ENCODE results near the gene PDE1C.

The PDE1C gene

DNA sequence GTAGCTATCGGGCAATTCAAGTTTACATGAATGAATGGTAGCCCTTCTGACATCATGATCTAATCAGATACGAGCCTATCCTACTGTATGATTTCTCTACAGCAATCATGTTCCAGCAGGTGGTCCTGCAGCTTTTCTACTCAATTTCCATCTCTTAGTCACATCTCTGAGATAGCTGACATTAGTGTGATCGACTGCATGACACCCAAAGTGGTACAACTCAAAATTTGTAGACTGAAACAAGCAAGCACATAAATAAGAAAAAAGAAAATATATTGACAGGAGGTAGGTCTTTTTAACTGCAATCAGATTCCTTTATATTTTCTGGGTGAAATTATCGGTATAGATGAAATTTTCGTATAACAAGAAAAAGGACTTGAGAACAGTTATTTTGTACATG is 251.2 kb downstream of the PDE1C start:
- no peak overlapping the region for H3K4me3 ChIP-seq (ENCODE audit: control insufficient read depth, low read depth, low read length)
- TF ChIP-seq, protein P1, sequence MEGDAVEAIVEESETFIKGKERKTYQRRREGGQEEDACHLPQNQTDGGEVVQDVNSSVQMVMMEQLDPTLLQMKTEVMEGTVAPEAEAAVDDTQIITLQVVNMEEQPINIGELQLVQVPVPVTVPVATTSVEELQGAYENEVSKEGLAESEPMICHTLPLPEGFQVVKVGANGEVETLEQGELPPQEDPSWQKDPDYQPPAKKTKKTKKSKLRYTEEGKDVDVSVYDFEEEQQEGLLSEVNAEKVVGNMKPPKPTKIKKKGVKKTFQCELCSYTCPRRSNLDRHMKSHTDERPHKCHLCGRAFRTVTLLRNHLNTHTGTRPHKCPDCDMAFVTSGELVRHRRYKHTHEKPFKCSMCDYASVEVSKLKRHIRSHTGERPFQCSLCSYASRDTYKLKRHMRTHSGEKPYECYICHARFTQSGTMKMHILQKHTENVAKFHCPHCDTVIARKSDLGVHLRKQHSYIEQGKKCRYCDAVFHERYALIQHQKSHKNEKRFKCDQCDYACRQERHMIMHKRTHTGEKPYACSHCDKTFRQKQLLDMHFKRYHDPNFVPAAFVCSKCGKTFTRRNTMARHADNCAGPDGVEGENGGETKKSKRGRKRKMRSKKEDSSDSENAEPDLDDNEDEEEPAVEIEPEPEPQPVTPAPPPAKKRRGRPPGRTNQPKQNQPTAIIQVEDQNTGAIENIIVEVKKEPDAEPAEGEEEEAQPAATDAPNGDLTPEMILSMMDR (conservative IDR thresholded peaks at IDR 0.05; ENCODE audit: control insufficient read depth, insufficient read depth, low read depth, low read length), result no peak
- no peak for DNase-seq (ENCODE audit: low read depth)

DNA sequence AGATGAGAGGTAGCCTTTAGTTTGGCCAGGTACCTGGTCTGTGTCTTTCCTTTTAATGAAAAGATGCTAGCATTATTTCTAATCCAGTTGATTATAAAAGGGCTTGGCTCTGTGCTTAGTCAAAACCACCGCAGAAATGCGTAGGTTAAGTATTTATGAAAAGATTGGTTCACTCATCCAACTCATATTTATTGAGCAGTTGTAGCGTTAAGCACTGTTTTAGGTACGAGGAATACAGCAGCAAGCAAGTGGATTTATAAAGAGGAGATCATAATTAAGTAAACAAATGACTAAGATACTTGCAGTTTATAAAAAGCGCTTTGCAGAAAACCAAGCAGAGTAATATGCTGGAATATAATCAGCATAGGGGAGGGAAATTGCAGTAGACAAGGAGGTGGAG is 253.4 kb downstream of the PDE1C start:
- TF ChIP-seq, protein P1 (conservative IDR thresholded peaks at IDR 0.05; ENCODE audit: control insufficient read depth, insufficient read depth, low read depth, low read length), result no peak
- no peak overlapping the region for H3K4me3 ChIP-seq (ENCODE audit: control insufficient read depth, low read depth, low read length)
- DNase-seq (ENCODE audit: low read depth), result no peak

DNA sequence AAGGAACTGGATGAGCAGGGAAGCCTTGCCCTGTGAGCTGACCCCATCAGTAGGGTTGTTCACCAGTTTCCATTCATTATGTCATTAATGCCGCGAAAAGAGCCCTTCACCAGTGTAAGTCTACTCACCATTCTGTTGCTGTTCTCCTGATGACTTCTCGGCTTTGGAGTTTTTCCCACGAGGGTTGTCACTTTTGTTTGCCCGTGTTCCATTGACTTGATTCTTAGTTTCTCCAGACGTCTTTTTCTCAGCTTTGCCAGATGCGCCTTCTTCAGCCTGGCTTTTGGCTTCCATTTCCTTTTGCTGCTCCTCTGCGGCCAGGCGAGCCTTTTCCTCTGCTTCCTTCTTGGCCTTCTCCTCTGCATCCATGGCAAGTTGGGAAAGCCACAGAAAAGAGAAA is 254.4 kb downstream of the PDE1C start:
- DNase-seq (ENCODE audit: low read depth), result no peak

DNA sequence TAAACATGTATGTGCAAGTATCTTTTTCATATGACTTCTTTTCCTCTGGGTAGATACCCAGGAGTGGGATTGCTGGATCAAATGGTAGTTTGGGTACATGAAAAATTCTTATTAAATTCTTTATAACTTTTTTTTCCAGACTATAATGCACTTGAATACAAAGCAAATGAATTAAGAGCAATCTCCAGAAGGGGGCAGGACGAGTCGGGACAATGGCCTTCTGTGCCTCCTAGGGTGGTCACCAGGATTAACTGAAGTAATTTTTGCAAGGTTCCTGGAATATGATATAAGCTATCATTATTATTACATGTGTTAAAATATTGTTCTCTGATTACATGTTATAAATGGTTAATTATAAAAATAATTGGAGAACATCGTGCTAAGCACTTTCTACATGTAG is 256.0 kb downstream of the PDE1C start:
- H3K4me3 ChIP-seq (ENCODE audit: control insufficient read depth, low read depth, low read length), result no peak overlapping the region
- TF ChIP-seq, protein P1 (conservative IDR thresholded peaks at IDR 0.05; ENCODE audit: control insufficient read depth, insufficient read depth, low read depth, low read length), result peak; percentile 3
- DNase-seq (ENCODE audit: low read depth), result peak; percentile 24

More for the DNA sequence above, 254.4 kb downstream of the PDE1C start:
- no peak overlapping the region for H3K4me3 ChIP-seq (ENCODE audit: control insufficient read depth, low read depth, low read length)
- TF ChIP-seq, protein P1 (conservative IDR thresholded peaks at IDR 0.05; ENCODE audit: control insufficient read depth, insufficient read depth, low read depth, low read length), result no peak

DNA sequence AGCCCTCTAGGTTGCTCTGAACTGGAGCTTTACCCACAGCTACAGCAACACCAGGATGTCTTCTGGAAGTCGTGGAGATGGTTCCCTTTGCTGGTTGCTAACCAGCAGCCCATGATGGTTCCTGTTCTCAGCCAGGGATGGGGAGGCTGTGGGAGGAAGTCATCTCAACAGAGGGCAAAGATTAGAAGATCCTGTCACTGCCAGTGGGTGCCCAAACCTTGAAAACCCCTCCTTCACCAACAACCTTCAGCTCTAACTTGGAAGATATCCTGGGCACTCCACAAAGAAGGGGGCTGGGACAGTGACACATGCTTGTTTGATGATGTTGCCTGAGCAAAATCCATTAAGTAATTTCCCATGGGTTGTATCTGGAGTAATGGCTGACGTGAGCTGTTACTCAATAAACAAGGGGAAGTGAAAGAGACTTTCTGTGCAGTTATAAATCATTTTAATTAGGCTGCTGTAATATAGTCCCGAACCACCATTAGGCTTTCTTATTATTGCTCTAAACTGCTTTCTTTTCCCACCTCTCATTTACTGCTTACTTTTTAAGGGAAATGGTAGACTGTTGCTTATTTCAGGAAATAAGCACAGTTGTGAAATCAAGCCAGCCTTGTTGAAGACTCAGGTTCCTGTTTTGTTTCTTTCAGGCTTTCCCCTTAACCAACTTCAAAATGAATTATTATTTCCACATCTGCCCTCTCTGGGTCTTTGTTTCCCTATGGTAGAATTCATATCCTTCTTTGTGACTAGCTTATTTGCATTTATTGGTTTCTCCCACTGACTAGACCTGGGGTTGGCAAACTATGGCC is 258.4 kb downstream of the PDE1C start:
- H3K4me3 ChIP-seq (ENCODE audit: control insufficient read depth, low read depth, low read length), result no peak overlapping the region
- TF ChIP-seq, protein P1 (conservative IDR thresholded peaks at IDR 0.05; ENCODE audit: control insufficient read depth, insufficient read depth, low read depth, low read length), result no peak
- peak; percentile 79 for DNase-seq (ENCODE audit: low read depth)

DNA sequence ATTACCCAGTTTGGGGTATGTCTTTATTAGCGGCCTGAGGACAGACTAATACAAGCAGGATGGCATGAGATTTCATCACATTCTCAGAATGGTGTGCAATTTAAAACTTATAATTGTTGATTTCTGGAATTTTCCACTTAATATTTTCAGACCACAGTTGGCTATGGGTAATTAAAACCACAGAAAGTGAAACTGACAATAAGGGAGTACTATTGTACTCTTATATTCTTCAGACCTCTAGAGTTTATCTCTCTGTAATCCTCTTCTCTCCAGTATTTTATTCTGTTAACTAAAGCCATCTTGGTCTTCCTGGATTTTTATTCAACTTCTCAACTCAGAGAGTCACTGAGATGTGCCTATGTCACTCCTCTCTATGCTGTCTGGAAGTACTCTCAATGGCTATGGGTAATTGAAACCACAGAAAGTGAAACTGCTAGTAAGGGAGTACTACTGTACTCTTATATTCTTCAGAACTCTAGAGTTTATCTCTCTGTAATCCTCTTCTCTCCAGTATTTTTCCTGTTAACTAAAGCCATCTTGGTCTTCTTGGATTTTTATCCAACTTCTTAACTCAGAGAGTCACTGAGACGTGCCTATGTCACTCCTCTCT is 264.9 kb downstream of the PDE1C start:
- TF ChIP-seq, protein P1 (conservative IDR thresholded peaks at IDR 0.05; ENCODE audit: control insufficient read depth, insufficient read depth, low read depth, low read length), result no peak
- DNase-seq (ENCODE audit: low read depth), result no peak
- H3K4me3 ChIP-seq (ENCODE audit: control insufficient read depth, low read depth, low read length), result no peak overlapping the region
